ENCODE data around the gene IFT43.
A peak's percentile ranks its signal among the peaks of the same experiment; 100 is the strongest.
"Not testable (repeated sequence)": the region's sequence is repeated elsewhere in the genome, so short reads cannot be mapped to it uniquely, and the experiment has no call there.

IFT43 gene

DNA sequence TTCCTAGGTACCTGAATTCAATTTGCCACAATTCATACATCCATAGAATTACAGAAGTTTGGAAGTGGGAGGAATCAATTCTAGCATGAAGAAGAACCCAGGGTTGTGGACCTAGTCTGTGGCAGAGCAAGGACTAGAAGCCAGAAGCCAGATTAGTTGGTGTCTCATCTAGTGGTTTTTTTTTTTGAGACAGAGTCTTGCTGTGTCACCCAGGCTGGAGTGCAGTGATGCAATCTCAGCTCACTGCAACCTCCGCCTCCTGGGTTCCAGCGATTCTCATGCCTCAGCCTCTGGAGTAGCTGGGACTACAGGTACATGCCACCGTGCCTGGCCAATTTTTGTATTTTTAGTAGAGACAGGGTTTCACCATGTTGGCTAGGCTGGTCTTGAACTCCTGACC lies 24.1 kb downstream of the IFT43 start:
- DNase-seq = not testable (repeated sequence)

DNA sequence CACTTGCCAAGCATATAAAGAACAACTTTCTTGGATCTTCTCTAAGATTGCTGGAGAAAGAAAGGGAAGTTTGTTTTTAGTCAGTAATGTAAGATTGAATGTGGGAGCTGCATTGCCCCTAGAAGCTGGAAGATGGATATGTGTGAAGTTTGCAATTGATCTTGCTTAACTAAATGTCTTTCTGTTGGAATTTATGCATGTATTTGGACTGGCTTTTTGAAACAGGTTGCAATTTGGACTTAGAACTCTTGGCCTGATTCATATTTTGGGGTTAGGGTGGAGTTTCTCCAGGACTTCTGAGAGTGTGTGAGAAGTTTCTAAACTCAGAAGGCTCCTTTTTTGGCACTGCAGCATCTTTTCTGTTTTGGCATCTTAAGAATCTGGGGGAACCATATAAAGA lies 26.4 kb downstream of the IFT43 start:
- no peak for DNase-seq

DNA sequence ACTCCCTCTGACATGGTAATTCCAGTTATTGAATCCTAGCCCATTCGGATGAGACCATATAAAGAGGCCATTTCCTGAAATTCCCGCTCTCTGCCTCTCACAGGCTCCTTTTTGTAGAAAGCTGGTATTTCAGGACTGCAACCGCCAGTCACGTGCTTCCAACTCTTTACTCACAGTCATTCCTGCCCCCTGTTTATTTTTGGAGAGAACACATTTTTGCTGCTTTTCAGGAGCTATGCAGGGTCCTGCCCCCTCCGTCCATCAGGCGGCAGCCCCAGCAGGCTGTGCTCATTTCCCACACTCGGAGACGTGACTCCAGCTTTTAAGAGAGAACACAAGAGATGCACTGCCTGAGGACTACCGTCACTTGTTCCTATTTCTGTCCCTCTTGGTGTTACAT lies 26.8 kb downstream of the IFT43 start:
- peak in 2 of 58 donors; percentile 8 to 74 for DNase-seq

DNA sequence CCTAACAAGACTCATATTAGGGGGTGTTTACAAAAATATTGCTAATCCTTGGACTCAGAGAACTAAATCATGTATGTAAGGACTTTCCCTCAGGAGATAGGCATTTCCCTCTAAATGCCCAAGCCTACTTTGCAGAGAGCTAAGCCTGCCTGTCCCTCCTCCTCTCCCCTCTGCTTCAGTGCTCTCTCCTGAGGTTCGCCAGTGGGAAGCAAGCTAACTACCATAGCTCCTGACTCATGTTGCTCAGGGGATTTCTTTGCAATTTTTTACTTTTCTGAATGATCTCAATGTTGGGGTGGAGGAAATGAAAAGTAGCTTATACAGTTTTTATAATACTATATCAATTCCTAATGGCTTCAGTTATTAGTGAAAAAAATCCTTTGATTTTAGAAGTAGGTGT lies 29.6 kb downstream of the IFT43 start:
- no peak for DNase-seq

DNA sequence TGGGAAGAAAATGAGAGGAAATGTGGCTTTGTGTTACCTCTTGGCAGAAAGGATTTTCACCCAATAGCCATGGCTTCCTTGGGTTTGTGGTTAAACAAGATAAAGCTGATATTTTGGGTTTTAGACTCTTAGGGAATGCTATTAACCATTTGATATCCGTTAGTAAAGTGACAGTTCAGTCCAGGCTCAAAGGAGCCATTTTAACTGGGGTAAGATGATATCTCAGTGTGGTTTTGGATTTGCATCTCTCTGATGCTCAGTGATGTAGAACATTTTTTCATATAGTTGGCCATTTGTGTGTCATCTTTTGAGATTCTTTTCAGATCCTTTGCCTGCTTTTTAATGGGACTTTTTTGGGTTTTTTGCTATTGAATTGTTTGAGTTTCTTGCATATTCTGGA lies 30.1 kb downstream of the IFT43 start:
- DNase-seq = no peak

DNA sequence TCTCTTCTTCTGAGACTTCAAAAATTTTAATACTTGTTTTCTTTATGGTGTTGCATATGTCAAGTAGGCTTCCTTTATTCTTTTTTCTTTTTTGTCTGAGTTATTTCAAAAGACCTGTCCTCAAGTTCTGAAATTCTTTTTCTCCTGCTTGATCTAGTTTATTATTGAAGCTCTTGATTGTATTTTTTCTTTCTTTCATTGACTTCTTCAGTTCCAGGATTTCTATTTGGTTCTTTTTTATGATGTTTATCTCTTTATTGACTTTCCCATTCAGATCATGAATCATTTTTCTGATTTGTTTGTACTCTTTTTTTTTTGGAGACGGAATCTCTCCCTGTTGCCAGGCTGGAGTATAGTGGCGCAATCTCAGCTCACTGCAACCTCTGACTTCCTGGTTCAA lies 34.1 kb downstream of the IFT43 start:
- no peak for DNase-seq

DNA sequence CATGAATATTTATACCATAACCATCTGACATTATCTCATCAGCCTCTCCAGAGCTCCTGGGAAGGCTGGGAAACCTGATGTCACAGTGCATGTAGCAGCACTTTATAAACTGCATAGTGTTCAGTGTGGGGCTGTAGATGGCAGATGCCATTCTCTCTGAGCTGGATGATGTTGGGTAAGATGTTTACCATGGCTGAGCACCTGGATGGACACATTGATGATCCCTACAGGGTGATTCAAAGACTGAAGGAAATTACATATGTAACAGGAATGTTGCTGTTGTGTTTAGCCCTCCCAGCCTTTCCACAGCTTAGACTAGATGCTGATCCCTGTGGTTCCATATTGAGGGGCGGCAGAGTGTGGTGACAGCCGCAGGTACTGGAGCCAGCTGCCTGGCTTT lies 37.4 kb downstream of the IFT43 start:
- DNase-seq = no peak

DNA sequence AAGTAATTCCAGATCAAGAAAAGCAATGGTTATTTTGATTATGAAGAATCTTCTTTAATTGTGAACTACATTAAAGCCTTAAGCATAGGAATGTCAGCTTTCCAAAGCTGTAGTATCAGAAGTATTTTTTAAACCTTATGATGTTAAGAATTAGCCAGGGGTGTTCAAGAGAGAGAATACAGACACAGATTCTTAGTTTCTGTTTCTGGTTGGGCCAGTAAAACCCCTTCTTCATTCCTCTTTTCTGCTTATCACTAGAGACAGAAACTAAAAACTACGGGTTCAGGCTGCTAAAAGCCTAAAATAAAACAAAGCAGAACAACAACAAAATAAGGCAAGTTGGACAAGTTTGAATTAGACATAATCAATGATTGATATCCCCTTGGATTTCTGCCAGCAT lies 38.2 kb downstream of the IFT43 start:
- no peak for DNase-seq

DNA sequence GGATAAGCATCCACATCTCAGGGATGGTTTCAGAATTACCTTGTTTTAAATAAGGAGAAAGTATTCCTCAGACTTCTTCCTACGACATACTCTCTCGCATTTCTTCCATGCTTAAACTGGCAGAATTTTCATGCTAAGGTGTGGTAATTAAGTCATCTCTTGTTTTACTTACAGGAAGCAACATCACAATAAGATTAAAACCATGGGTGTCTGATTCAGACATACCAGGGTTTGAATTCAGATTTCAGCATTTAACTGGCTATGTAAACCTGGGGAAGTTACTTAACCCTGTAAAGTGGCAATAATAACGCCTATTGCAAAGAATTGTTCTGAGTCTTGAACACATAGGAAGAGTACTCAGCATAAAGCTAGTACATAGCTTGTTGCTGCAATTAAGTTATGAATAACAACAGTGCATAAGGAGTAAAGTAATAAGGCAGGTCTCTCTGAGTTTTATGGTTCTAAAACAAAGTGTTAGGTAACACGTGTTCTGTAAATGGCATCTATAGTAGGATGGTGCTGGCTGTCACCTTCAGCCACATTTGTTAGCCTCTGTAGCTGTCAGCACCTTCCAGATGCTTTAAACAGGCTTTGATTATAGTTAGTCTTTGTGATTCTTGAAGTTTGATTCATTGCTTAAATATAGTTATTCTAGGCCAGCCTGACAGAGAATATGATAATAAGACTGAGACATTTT lies 38.8 kb downstream of the IFT43 start:
- DNase-seq = no peak

DNA sequence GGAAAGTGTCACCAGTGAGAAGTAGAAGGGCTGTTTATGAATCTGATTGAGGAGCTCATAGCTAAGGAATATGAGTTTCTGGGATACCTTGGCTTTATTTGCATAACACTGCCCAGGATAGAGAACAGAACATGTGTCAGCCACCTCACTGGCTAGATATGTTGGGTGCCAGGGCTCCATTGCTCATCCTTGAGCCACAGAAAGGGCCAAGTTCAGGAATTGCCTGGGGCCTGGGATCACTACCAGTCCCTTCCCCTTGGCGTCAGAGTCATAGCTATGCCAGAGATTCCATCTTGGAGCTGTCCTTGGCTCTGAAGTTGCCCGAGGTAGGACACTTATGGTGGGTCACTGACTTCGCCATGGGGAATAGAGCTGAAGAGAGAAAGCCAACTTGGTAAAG lies 49.0 kb downstream of the IFT43 start:
- DNase-seq = no peak

DNA sequence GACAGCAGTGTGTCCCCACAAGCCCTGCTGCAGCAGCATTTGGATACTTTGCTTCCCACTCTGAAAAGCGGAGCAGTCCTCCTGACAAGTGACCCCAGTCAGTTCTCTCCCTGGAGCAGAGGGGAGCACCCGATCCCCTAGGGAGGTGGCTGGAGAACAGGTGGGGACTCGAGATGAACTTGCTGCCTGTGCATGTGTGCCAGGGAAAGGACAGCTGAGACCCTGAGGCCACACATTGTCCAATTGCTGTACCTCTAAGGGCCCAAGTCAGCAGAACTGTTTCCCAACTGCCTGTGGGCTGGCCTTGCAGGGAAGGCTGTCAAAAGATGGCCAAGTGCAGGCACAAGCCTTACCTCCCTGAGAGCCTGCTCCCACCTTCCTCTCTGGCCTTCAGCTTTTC lies 55.1 kb downstream of the IFT43 start:
- DNase-seq = no peak

DNA sequence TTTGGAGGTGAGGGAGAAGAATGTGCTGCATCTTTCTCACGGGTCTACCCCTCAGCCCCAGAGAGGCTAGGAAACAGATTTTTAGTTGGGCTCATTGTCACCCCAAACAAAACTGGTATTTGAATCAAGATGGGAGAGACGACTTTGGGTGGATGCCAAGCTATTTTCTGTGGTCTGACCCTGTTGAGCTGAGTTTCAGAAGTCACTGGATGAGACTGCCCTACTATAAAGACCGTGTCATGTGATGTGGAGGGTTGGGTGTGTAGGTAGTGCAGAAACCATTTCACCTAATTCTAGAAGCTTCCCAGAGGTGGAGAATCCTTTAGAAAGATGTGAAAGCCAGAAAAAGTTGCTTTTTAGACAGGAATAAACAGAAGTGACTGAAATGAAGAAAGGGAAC lies 60.2 kb downstream of the IFT43 start:
- DNase-seq = no peak

DNA sequence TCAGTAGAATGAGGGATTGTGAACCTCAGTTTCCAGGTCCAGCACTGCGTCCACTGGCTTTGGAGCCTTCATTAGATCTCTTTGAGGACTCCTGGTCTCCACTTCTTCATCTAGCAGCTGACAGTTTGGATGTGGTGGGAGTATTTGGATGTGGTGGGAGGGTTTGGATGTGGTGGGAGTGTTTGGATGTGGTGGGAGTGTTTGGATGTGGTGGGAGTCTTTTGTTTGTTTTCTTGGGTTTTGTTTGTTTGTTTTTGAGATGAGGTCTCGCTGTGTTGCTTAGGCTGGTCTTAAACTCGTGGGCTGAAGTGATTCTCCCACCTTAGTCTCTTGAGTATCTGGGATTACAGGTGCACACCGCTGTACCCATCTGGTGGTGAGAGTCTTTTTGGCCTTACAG lies 64.7 kb downstream of the IFT43 start:
- no peak for DNase-seq

DNA sequence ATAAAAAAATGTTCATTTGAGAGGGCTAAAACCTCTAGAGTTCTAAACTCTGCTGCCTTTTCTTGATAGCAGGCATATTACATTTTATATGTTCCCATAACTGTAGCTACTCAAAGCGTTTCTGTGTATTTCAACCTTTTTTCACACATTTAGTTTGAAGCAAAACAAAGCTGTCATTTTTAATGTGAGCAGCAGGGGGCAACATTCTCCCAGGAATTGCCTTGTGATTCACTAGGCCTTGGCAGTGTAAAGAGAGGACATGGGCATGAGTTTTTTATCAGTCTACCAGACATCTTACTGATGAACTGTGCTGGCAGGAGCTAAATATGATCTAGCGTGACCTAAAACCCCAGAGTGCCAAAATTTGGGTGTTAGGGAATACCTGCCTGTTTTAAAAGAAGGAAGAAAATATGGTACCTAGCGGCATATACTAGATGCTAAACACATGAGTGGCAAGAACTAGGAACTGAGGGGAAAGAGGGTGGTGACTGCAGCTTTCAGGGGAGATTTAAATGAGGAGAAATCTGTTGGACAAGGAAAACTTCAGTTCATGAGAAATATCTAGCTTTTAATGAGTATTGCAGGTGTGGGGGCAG lies 65.3 kb downstream of the IFT43 start:
- peak in 45 of 58 donors; percentile 0 to 79 (median 26) for DNase-seq

DNA sequence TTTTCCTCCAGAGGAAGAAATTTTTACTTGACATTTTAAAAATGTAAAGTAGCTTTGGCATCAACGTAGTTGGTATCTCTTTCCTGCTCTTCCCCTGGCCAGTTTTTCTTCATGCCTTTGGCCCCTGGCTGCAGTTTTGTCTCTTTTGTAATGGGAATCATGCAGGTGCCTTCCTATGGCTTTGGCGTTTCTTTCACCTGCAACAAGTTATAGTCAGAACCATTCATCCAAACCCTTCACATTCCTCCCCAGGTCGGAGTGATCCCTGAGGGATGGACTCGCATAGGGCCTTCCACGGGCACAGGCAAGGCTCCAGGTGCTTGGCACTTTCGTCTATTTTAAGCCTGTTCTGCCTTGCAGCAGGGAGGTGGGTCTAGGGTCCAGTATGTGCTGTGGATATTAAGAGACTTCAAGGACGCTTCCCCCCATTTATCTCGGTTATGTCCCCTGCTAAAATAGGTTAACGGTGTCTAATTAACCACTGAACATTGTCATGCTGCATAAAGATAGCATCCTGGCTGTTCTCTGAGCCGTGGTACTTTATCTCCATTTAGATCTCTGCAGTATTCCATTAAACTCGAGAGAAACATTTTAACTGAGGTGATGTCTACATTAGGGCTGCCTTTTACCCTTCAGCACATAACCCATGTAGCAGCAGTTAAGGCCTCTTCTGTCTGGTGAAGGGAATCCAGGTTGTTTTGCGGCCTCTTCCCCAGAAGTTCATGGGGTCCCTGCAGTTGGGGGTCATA lies 66.3 kb downstream of the IFT43 start:
- no peak for DNase-seq

DNA sequence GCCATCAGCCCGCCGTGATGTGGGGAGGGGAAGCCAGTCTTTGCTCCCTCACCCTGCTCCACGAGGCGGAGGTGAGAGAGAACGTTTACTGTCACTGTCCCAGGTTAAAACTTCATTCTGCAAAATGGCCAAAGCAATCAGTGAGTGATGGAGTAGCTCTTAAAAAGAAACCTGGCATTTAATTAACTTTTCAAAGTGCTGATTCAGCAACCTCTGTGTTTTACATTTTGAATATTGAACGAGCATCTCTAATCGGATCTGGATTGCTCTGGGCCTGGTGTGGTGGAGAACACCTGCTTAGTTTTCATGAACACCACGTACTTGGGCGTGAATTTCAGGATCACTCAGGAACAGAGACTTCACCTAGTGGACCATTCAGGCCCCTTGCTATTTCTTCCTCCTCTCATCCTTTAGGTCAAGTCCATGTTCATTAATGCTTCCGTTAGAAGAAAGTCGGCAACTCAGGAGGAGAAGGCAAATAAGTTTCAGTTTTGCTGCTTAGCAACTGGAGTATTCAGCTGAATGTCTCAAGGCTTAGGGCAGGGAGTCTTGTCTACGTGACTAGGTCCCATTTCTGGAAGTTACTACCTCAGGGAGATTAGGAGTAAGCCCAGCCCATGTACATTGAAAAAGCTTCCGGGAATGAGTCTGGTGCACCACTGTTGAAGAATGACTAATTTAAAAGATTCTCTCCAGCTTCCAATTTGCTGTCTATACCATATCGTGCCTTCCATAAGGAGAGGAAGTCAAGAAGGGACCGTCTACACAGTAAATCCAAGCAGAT lies 68.2 kb downstream of the IFT43 start:
- DNase-seq = no peak

DNA sequence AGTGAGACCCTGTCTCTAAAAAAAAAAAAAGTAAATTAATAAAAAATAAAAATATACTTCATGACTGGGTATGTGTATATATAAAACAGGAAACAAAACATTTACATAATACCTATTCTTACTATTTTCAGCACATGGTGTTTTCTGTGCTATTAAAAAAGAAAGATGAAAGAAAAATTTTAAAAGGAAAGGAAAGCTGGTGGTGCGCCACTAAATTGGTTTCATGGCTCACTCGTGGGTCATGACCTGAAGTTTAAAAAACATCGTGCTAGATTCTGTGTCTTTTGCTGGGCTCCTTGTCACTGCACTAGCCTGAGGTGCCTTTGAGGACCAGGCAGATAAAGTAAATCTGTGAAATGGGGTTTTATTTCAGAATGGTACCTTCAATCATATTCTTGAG lies 69.8 kb downstream of the IFT43 start:
- DNase-seq = no peak

DNA sequence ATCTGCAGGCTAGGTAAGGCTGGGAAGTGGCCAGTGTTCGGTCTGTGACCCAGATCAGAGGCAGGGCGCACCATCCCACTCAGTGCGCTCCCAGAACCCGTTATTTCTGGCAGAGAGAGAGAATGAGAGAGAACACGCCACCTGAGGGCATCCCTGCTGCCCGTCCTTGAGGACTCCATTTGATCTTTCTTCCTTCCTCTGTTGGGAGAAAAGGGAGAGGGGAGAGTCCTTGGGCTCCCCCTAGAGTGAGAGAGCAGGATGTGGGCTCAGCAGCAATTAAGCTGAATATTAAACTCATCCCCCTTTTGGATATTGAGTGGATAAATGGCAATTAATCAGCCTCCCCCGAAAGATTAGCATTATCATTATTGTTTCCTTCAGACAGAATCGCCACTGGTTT lies 70.6 kb downstream of the IFT43 start:
- no peak for DNase-seq

DNA sequence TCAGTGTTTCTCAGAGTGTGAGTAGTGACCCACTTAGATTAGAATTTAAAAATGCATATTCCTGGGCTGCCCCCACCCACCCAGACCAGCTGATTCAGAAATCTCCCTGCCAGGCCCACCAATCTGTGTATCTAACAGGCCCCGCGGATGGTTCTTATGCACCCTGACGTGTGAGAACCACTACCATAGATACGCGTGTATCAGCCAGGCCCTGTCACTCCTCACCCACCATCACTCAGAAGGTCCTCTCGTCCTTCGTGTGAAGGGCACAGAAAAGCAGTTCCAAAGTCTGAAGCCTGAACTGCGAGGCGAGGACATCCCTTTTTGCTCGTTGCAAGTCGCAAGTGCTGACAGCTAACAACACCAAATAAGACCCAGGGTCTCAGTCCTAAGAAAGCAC lies 72.4 kb downstream of the IFT43 start:
- DNase-seq = no peak

DNA sequence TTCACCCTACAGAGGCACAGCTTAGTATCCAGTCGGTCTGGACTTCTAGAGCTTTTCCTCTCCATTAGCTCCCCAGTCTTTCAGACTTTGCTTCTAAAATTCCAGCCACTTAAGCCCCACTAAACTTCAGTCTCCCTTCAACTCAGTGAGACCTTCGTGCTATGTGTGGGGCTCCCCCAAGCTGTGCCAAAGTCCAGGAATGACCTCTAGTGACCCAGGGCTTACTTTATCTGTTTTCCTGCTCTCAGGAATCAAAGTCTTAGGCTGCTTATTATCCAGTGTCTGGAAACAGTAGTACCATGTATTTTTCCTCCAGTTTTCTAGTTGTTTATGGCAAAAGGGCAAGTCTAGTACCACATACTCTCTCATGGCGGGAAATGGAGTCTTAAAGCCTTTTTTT lies 77.8 kb downstream of the IFT43 start:
- DNase-seq = no peak

DNA sequence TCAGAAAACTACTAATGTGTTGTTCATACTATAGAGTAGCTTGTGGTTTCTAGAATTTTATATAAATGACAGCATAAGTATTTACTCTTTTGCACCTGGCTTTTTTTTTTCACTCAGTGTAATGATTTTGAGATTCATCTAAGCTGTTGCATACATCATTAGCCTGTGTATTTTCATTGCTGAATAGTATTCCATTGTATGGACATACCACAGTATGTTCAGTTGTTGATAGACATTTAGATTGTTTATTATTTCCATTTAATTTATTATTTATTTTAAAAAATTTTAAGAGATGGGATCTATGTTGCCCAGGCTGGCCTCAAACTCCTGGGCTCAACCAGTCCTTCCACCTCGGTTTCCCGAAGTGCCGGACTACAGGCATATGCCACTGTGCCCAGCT lies 80.0 kb downstream of the IFT43 start:
- no peak for DNase-seq

DNA sequence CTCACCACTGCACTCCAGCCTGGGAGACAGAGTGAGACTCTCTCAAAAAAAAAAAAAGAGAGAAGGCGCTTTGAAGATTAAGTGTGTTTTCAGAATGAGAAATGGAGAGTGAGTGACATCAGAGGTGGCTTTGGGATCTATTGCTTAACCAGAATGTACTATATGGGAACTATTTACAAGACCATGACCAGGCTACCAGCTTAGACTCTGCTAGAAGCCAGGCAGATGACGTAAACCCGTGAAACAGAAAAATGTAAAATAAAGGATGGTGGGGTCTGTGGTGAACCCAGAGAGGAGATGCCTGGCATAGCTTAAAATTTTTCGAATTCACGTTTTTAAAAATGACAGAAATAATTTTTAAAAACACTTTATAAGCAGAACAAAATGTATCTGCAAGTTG lies 82.0 kb downstream of the IFT43 start:
- no peak for DNase-seq

Measured in anterior cingulate cortex (tissue), 58 donors.